ENCODE results near the gene CA12.
A peak's percentile ranks its signal among the peaks of the same experiment; 100 is the strongest.

Gene CA12

GRCh38 chr15:63381301-63382204, at the start of gene CA12:
TSS of gene CA12 (minus strand) at chr15:63381846. CDS start at chr15:63381720, 126 bp downstream.
- ATAC-seq = peak; percentile 75
- TF ChIP-seq RARB (CRISPR knock-in tag; IDR thresholded peaks at IDR 0.05) (no peak), ZFP30 (CRISPR knock-in tag; IDR thresholded peaks at IDR 0.05) (no peak), ZC3H10 (CRISPR knock-in tag; IDR thresholded peaks at IDR 0.05) (no peak), TSHZ2 (CRISPR knock-in tag; IDR thresholded peaks at IDR 0.05) (no peak), GLIS3 (CRISPR knock-in tag; IDR thresholded peaks at IDR 0.05) (no peak), TOX (CRISPR knock-in tag; IDR thresholded peaks at IDR 0.05; ENCODE audit: borderline replicate concordance) (no peak), BACH2 (CRISPR knock-in tag; IDR thresholded peaks at IDR 0.05; ENCODE audit: borderline replicate concordance) (no peak), CSRNP3 (CRISPR knock-in tag; IDR thresholded peaks at IDR 0.05) (no peak), PATZ1 (CRISPR knock-in tag; IDR thresholded peaks at IDR 0.05; ENCODE audit: borderline replicate concordance) (no peak)

GRCh38 chr15:63430766-63431451, 49.3 kb upstream of the CA12 start:
- no peak for ATAC-seq
- TF ChIP-seq SNAI2 (CRISPR knock-in tag; IDR thresholded peaks at IDR 0.05) = no peak
- no peak for TF ChIP-seq RARB (CRISPR knock-in tag; IDR thresholded peaks at IDR 0.05)
- no peak for TF ChIP-seq CSRNP3 (CRISPR knock-in tag; IDR thresholded peaks at IDR 0.05)

GRCh38 chr15:63426552-63426951, 44.9 kb upstream of the CA12 start:
- no peak for ATAC-seq
- TF ChIP-seq OSR1 (CRISPR knock-in tag; IDR thresholded peaks at IDR 0.05) = no peak
- no peak for TF ChIP-seq ISL1 (CRISPR knock-in tag; IDR thresholded peaks at IDR 0.05)
- no peak for TF ChIP-seq ZNF565 (CRISPR knock-in tag; conservative IDR thresholded peaks at IDR 0.05; ENCODE audit: low read depth)
- TF ChIP-seq ZNF8 (CRISPR knock-in tag; IDR thresholded peaks at IDR 0.05) = no peak

- ATAC-seq = no peak
- no peak for TF ChIP-seq SNAI2 (CRISPR knock-in tag; IDR thresholded peaks at IDR 0.05)
- no peak for TF ChIP-seq OSR1 (CRISPR knock-in tag; IDR thresholded peaks at IDR 0.05)
- TF ChIP-seq PATZ1 (CRISPR knock-in tag; IDR thresholded peaks at IDR 0.05; ENCODE audit: borderline replicate concordance) = no peak
- TF ChIP-seq ZNF8 (CRISPR knock-in tag; IDR thresholded peaks at IDR 0.05) = no peak
- no peak for TF ChIP-seq BACH2 (CRISPR knock-in tag; IDR thresholded peaks at IDR 0.05; ENCODE audit: borderline replicate concordance)
- TF ChIP-seq GLIS3 (CRISPR knock-in tag; IDR thresholded peaks at IDR 0.05) = no peak
- no peak for TF ChIP-seq ESRRG (CRISPR knock-in tag; IDR thresholded peaks at IDR 0.05)
Measured at GRCh38 chr15:63425426-63425985, 43.9 kb upstream of the CA12 start.
